ENCODE results near the gene FAM3B.

Gene FAM3B

DNA sequence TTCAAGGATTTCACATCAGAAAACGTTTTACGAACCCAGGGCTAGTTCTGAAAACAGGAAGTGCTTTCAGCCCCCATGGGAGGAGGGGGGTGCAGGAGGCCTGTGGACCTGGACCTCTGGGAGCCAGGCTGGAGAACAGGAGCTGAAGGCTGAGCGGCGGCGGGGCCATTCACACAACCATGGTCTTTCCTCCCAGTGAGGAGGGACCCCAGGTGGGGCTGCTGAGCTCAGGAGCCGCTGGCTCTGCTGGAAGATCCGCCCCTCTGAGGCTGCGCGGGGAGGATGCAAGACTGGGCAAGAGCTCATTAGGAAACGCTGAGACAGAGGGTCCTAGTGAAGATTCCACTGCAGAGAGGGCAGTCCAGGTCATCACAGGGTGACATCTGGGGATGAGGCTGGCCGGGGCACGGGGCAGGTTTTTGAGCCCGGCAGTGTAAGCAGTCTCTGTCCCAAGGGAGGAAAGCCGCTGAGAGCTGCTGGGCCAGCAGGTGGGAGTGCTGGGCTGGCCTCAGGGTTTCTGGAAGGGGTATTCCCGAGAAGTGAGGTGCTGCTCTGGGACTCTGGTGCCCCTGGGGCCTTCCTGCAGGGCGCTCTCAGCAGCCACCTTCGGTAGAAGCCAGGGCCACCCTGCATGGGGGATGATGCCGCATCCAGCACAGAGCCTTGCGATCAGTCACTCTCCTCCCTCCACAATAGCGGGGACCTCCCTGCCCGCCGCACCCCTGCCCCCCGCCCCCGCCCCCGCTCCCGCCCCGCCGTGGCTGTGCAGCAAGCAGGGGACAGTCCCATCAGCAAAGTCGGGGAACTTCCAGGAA is 52.7 kb downstream of the FAM3B start:
- no peak for DNase-seq (ENCODE audit: low read depth)

DNA sequence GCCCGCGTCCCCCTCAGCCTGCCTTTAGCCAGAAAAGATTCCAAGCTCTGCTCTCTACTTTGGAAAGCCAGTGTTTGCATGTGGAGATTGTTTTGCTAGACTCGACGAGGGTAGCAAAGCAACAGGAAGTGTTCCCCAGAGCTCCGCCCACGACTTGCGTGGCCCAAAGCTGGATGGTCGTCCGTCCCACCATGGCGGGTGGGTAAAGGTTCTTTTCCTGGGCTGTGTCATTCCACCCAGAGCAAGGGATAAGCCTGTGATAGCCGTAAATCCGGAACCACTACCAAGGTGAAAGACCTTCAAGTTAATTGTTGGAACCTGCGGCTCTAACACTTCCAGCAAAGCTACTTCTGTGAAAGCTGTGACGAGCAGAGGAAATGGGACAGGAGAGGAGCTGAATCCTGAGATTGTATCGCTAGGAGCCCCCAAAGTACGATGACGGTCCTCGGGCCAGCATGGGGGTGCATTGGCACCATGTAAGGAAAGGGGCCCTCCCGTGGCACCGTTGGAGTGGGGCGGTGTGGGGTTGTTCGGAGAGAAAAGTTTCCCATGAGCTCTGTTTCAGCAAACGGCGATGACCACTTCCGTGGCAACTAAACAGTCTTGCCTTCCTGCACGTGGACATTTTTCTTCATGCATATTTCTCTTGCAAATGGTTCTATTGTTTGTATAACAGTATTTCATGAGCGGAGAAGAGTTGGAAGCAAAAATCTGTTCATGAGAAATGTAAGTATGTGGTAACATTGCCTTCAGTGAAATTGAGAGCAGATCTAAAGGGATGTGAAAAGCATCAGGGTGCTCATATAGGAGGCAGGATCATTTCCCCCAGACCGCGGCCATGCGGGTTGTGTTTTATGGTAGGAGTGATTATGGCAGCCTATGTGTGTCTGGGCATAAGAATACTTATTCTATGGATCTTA is 53.6 kb downstream of the FAM3B start:
- no peak for DNase-seq (ENCODE audit: low read depth)

GRCh38 chr21:41370840-41371684 is 54.5 kb downstream of the FAM3B start:
- DNase-seq (ENCODE audit: low read depth), result no peak

GRCh38 chr21:41371685-41372030 is 55.1 kb downstream of the FAM3B start:
- no peak for DNase-seq (ENCODE audit: low read depth)

DNA sequence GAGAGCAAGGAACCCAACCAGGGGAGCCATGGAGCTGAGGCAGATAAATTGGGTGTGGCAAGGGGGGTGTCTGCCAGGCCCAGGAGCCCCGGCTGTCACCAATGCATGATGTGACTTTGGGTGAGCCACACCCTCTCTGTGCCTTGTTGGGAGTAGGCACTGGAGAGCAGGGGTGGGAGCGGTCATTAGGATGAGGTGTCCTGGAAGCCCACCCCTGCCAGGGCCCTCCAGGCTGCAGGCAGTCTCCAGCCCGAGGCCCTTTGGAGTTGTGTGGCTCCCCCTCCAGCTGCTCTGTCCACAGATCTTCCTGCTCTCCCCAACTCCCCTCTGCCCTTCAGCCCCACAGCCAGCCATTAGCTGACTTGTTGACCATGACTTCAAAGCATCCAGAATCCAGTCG is 56.7 kb downstream of the FAM3B start:
- no peak for DNase-seq (ENCODE audit: low read depth)

DNA sequence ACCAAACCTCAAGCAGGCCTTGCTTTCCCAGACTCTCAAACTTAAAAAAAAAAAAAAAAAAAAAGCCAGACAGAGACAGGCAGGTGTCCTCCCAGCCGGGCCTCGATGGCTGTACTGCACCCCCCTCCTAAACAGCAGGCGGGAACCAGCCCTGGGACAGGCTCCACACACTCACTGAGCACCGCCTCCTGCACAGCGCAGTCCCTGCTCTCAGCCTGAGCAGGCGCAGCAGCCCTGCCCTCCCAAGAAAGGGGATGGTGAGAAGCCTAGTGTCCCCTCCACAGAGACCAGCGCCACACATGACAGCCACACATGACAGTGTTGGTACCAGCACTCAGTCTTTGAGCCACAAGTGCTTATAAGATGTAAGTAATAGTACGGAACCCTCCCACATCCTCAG is 57.2 kb downstream of the FAM3B start:
- DNase-seq (ENCODE audit: low read depth), result no peak

DNA sequence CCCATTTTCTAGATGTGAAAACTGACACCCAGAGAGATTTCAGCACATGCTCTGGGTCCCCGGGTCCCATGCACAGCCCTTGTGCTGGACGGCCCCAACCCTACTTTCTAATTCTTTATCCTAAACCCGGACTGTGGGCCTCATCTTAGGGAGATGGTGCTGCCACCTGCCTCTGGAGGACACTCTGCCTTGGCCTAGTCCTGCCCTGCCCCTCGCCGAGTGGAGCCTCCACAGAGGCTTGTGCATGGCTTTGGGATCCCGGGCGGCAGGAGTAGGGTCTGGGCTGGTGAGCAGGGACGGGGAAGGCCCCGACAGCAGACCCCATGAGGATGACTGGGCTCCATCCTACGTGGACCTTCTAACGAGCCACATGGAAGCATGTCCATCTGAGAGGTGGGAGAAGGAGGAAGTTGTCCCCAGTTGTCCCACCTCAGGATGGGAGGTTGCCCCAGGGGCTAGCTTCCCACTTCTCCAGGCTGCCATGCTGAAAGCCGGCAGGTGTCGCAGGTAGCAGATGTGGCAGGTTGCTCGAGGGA is 57.6 kb downstream of the FAM3B start:
- no peak for DNase-seq (ENCODE audit: low read depth)

GRCh38 chr21:41374867-41375533 is 58.4 kb downstream of the FAM3B start:
- DNase-seq (ENCODE audit: low read depth), result no peak

DNA sequence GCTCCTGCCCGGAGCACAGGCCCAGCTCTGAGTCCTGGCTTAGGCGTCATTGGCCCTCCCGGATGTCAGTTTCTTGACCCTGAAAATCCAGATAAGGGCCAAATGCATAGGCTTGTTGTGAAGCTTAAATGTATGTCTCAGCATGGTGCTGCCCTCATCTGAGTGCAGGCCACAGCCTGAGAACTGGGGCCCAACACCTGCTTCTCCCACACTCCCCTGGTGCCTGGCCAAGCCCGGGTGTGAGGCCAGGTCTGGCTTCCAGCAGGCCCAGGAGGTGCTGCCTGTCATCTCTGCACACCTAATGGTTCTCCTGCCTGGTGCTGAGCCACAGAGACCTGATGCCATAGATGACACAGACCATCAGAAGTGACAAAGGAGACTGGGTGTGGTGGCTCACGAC is 59.3 kb downstream of the FAM3B start:
- DNase-seq (ENCODE audit: low read depth), result no peak

DNA sequence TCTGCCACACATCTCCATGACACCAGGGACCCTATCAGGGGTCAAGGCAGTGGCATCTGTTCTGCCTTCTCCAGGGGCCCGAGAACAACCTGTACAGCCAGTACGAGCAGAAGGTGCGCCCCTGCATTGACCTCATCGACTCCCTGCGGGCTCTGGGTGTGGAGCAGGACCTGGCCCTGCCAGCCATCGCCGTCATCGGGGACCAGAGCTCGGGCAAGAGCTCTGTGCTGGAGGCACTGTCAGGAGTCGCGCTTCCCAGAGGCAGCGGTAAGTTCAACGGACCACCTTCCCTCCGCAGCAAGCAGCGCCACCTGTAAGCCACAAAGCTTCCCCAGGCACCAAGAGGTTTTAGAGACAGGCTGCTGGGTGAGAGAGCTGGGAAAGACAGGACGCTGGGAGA is 61.1 kb downstream of the FAM3B start:
- DNase-seq (ENCODE audit: low read depth), result no peak

DNA sequence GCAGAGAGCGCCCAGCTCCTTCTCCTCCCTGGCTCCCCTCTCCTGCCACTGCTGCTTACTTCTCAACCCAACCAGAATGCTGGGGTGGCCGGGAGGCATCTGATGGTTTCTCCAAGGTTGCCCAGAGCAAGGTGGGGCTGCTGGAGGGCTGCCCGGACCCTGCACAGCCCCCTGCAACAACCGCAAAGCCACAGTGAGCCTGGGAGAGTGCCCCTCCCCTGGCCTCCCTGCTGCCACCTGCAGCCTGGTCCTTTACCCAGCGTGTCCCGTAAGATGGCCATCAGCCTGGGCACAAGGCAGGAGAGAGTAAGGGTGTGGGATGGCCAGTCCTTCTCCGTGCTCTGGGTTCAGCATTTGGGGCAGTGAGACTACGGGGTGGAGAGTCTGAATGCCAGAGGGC is 62.2 kb downstream of the FAM3B start:
- DNase-seq (ENCODE audit: low read depth), result no peak

DNA sequence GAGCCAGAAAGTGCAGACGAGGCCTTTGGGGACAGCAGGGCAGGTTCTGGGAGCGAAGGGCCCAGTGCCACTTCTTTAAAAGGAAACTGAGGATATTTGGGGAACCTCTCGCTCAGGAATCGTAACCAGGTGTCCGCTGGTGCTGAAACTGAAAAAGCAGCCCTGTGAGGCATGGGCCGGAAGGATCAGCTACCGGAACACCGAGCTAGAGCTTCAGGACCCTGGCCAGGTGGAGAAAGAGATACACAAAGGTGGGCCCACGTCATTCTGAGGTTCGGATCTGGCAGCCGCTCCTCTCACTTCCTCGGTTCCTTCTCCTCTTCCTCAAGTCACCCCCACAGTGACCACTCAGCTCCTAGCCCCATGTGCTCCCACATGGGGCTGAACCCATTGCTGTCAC is 63.3 kb downstream of the FAM3B start:
- no peak for DNase-seq (ENCODE audit: low read depth)

DNA sequence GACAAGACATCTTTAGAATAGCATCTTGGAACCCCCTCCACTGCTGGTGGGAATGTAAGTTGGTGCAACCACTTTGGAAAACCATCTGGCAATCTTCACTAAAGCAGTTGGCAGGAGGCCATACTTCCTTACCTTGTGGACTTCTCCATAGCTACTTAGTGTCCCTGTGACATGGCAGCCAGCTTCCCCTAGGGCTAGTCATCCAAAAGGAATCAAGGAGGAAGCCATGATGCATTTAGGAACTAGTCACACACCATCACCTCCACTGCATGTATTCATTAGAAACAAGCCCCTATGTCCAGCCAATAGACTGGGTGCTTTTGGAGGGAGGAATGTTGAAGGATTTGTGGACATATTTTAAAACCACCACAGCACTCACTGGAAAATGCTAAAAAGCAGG is 65.1 kb downstream of the FAM3B start:
- DNase-seq (ENCODE audit: low read depth), result no peak

DNA sequence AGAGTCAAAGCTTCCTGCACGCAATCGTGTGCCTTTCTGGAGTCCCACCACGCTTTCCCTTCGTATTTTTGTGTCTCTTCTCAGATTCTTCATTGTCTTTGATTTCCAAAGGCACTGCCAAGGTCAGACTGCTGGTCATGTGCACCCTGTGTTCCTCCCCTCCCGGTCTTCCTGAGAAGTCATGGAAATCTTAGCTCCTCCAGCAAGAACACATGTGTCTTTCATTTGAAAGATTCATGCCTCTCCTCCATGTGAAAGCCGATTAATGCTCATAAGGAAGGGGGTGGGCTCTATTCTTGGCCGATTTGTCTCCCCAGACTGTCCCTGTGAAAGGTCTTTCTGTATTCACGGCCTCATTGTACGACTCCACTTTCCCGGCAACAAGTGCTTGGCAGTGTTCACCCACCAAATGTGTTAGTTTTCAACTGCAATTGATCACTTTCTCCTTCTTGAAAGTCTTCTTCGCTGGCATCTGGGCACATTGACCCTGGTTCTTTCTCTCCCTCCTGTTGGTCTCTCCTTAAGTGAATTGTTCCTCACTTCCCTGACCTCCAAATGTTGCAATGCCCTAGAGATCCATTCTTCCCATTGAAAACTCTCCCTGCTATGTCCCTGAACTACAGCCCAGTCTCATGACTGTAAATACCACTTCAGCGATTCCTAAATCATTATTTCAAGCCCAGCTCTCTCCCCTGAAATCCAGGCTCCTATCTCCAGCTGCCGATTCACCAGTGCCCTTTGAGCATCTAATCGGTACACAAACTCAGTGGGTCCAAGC is 70.6 kb downstream of the FAM3B start:
- no peak for DNase-seq (ENCODE audit: low read depth)

GRCh38 chr21:41387824-41388223 is 71.2 kb downstream of the FAM3B start:
- DNase-seq (ENCODE audit: low read depth), result no peak

DNA sequence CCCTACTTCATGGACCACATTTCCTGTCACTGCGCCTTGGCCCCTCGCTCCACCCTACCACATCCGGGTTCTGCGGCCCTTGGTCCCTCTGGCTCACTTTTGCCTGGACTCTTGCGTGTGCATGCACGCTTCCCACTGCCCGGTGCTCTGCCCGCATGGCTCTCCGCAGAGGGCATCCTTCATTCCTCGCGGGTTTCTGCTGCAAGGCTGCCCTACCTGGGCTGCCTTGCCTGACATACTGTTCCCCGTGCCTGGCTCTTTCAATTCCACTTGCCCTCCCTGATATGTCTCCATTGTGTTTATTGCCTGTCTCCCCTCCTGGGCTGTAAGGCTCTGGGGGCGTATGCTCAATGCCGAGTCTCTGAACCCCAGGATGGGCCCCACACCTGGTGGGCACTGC is 71.7 kb downstream of the FAM3B start:
- DNase-seq (ENCODE audit: low read depth), result no peak

DNA sequence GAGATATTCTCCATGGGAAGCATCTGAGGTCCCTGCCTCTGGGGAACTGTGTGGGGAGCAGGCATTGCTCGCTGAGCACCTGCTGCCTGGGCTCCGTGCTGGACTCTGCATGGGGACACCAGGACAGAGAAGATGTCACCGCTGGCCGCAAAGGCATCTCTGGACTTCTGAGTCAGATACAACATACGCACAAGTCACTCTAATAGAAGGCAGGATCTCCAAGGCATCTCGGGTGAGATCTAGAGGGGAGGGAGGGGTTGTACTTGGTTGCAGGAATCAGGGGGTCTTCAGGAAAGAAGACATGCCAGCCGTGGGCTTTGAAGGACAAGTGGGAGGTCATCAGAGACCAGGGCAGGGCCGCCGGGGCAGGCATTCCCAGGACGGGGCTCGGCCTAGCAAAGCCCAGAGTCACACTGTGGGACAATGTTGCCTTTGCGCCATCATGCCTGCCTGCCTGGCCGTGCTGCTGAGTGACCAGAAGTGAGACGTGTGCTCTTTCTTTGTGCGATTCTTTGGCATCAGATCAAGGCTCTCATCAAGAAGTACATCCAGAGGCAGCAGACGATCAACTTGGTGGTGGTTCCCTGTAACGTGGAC is 73.5 kb downstream of the FAM3B start:
- DNase-seq (ENCODE audit: low read depth), result no peak

GRCh38 chr21:41393876-41394465 is 77.4 kb downstream of the FAM3B start:
- no peak for DNase-seq (ENCODE audit: low read depth)

GRCh38 chr21:41396558-41397075 is 80.0 kb downstream of the FAM3B start:
- DNase-seq (ENCODE audit: low read depth), result no peak

GRCh38 chr21:41397471-41397891 is 80.9 kb downstream of the FAM3B start:
- no peak for DNase-seq (ENCODE audit: low read depth)

Measured in HS-5 (cell line).